Activated CD8-positive, alpha-beta memory T cell treated with anti-CD3 and anti-CD28 coated beads, Interleukin-2, amount 50 U/mL, for 1 hour (primary cell): Measurements from ENCODE around the gene CFAP74.
"Not testable (repeated sequence)": the region's sequence is repeated elsewhere in the genome, so short reads cannot be mapped to it uniquely, and the experiment has no call there.

Experiments
- DNase-seq: peaks from one replicate; pipeline ENCODE4 v3.0.0-alpha.2; 2020; ENCODE audit errors: extremely low read depth

CFAP74 gene

DNA sequence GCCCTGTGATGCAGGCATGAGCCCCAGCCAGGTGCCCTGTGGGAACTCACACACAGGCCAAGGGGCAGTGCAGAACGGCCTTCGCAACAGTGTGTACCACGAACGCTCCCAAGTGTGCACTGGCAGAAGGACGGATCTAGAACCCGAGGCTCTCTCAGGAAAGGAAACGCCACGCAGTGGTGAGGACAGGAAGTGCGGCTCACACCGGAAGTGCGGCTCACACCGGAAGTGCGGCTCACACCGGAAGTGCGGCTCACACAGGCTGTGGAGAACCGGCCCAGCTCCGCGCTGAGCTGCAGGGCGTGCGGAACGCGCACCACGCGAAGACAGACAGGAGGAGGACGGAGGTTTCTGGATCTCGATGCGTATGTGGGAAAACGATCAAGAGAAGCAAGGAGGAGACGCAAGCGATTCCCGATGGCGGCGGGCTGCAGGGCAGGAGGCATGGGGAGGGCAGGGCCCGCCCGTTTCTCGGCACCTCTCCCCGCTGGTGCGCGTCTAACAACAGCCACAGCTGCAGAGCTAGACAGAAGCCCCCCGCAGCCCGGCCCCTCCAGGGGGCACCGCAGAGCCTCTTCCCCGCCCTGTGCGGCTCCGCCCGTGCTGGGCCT, 48.6 kb downstream of the CFAP74 start:
- no peak for DNase-seq

GRCh38 chr1:1954015-1954414, 49.6 kb downstream of the CFAP74 start:
- no peak for DNase-seq

GRCh38 chr1:1950940-1951339, 52.6 kb downstream of the CFAP74 start:
- DNase-seq: no peak

- DNase-seq: no peak
Measured at GRCh38 chr1:1948783-1949182, 54.8 kb downstream of the CFAP74 start.

DNA sequence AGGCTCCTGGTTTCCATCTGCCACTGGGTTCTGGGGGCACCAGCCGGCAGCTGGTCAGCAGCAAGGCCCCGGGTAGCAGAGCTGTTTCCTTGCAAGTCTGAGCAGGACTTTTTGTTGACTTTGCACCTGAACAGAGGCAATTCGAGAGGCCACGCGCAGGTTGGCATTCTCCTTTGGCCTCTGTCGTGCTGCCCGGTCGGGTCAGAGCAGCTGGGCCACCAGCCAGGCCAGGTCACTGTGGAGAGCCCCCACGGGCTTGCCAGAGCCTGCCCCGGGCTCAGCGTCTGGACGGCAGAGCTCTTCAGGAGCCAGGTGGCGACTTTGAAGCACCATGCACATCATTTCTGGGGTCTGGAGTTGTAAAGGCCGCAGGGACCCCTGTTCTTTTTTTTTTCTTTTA, 56.1 kb downstream of the CFAP74 start:
- no peak for DNase-seq

DNA sequence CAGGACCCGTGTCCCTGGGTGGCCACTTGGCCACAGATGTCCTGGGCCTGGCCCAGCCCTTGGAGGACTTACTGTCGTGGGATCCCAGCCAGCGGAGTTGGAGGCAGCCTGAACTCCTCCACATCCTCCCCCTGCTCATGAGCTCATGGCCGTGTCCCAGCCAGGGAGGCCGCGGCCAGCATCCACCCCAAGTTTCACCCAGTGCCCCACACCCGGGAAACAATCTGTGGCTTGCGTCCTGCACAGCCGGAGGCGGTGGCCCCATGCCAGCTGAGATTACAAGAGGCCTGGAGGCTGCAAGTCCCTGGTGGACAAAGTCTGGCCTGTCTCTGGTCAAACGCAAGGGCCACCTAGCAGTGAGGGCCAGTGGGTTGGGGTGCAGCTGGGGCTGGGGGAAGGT, 57.0 kb downstream of the CFAP74 start:
- DNase-seq: no peak

DNA sequence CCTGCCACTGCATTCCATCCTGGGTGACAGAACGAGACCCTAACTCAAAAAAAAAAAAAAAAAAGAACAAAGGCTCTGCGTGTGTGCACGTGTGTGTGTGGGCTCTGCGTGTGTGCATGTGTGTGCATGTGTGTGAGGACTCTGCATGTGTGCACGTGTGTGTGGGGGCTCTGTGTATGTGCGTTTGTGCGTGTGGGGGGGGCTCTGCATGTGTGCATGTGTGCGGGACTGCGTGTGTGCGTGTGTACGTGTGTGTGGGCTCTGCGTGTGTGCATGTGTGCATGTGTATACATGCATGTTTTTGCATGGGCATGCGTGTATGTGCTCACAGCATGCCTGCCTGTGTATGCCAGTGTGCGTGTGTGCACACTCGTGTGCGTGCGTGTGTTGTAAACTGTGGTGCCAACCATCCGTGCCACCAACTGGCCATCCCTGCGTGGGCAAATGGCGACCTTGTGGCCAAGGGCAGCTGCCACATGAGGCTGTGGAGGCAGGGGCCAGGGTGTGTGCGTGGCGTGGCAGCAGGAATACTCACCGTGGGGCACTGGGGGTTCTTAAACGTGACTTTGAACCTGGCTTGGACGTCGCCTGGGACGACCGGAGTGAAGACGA, 57.7 kb downstream of the CFAP74 start:
- no peak for DNase-seq

GRCh38 chr1:1943834-1944570, 59.6 kb downstream of the CFAP74 start:
- no peak for DNase-seq

GRCh38 chr1:1942753-1943656, 60.6 kb downstream of the CFAP74 start:
- no peak for DNase-seq

DNA sequence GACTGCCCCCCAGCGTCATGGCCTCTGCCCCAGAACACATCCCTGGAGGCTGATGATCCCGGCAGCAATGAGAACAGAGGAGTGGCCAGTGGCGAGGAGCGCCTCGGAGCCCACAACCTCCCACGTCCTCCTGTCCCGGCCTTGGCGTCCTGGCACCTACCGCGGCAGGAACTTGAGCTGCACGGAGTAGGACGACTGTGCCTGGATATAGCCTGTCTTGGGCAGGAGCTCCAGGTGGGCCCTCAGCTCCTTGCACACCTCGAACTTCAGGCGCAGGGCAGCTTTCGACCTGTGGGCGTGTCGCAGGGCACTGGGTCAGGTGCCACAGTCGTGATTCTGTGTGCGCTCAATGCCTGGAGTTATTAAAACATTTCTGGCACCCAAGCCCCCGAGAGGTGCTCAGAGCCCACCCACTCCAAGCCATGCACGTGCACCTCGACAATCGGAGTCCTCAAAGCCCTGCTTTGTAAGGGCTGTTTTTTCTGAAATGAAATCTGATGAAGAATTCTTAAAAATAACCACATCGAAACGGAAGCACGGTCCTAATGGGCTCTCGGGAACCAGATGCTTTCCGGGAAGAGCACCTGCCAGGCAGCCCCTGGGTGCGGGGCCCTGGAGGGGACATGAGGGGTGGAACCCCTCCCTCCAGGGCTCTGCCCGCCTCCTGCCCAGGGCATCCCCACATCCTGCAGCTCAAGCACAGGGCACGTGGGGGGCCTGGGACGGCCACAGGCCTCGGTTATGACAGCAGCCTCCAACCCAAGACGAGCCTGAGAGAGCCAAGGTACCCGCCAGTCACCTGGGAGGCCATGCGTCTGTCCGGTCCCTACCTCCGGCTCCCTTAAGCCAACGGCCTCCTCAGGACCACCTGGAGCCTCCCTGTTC, 61.5 kb downstream of the CFAP74 start:
- no peak for DNase-seq

GRCh38 chr1:1941211-1941841, 62.3 kb downstream of the CFAP74 start:
- no peak for DNase-seq

DNA sequence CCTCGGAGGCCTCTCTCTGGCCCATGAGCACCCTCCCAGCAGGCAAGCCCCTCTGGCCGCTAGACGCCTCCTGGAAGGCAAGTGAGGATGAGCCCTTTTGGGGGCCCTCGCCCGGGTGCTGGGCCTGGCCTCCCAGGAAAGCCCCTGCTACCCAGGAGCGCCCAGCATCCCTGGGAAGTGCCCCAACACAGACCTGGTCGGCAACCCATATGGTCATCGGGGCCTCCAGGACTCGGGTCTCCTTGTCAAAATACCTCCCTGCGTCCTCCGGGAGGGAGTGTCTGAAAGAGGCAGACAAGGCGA, 63.5 kb downstream of the CFAP74 start:
- no peak for DNase-seq

- DNase-seq: no peak
Measured at GRCh38 chr1:1939296-1940122, 64.1 kb downstream of the CFAP74 start.

DNA sequence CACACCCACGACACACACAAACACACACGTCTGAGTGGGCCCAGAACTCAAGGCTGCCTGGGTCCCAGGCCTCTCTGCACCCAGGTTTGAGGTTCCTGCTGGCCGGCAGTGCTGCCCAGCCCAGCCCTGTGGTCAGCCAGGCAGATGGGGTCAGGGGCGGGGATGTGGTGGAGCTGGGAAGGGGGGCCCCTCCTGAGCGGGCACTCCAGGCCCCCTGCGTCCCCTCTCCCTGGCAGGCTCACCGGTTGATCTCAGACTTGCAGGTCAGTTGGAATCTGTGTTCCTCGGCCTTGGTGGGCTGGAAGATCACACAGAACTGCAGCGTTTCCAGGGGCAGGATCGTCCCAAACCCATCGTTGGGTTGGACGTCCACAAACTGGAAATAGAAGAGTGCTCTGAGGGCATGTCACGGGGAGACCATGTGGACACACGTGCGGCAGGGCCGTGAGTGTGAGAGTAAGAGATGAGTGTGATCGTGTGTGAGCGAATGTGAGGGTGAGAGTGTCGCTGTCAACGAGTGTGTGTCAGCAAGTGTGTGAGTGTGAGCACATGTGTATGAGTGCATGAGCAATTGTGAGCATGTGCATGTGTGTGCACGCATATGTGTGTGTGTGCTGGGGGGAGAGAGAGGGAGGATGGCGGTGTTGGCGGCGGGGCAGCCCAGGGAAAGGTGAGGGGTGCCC, 64.8 kb downstream of the CFAP74 start:
- no peak for DNase-seq

DNA sequence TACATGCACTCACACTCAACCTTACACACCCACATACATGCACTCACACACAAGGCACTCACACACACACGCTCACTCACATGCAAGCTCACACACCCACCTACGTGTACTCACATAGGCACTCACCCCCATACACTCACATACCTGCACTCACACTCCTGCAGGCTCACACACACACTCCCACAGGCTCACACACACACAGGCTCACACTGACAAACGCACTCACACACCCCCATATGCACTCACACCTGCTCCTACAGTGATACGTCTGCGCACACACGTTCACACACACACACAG, 65.4 kb downstream of the CFAP74 start:
- no peak for DNase-seq

GRCh38 chr1:1937549-1938275, 65.9 kb downstream of the CFAP74 start:
- no peak for DNase-seq

DNA sequence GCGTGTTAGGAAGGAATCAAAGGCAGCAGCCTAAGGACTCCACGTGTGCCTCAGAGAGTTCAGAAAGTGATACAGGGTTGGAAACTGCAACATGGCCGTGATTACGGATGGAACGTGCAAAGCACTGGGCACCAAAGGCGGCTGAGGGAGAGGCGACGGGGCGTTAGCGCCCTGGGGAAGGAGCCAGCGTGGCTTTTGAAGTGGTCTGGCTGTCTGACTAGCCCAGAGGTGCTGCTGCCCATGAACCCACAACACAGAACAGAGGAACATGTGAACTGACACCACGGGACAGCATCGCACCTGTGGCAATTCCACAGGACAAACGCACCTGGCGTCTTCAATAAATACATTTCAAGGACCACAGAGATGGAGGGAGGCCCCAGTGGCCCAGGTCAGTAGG, 66.5 kb downstream of the CFAP74 start:
- DNase-seq: no peak

- DNase-seq: not testable (repeated sequence)
Measured at GRCh38 chr1:1934848-1935247, 68.7 kb downstream of the CFAP74 start.
